AG04450 (cell line): ENCODE data around the gene SHB. TPM values are rescaled to one million over a fixed set of nuclear protein-coding genes. Genes with fewer than 3 reads are reported as not detected.

Source experiments
- CTCF ChIA-PET: fragments of 300-600, 350-600 bp; formaldehyde crosslinking; extraction: SDS; loops from one replicate; lab custom pipeline; 2022; ENCODE audit warnings: antibody characterized with exemption, inconsistent platforms; lab: Charles Lee
- POLR2A ChIA-PET: fragments of 350-600 bp; formaldehyde crosslinking; extraction: SDS; loops from one replicate; lab custom pipeline; 2021; ENCODE audit warnings: antibody characterized with exemption, inconsistent platforms; lab: Yijun Ruan, JAX
- DNase-seq: peaks from one replicate; pipeline ENCODE4 v3.0.0-alpha.2; 2011; ENCODE audit warnings: low read depth, low spot score
- H3K27ac ChIP-seq: one replicate; pipeline ENCODE4 v1.5.1; 2012; ENCODE audit warnings: low read depth, low read length, control low read depth
- H3K27me3 ChIP-seq: one replicate; pipeline ENCODE4 v1.6.0; 2012; ENCODE audit warnings: low read length; ENCODE audit not compliant: control insufficient read depth, insufficient read depth
- H3K4me3 ChIP-seq: 2 replicates; pipeline ENCODE4 v1.5.1; 2011; ENCODE audit warnings: mild to moderate bottlenecking, low read depth, low read length, control low read depth
- H3K9me3 ChIP-seq: 2 replicates; pipeline ENCODE4 v1.5.1; 2012; ENCODE audit warnings: low read length; ENCODE audit not compliant: control insufficient read depth, insufficient read depth
- CTCF ChIP-seq: IDR thresholded peaks from 2 replicates; pipeline ENCODE4 v1.5.1; 2011; ENCODE audit warnings: low read depth, low read length, control low read depth, inconsistent platforms
- polyA plus RNA-seq: library from polyadenylated mRNA; depleted of rRNA; stranded (reverse); fragments of >200 nt; gene quantifications from 2 replicates; pipeline ENCODE4 v1.2.3, GENCODE V29; 2011

Gene SHB
- polyA plus RNA-seq, 1 experiment, result 16.7 TPM

DNA sequence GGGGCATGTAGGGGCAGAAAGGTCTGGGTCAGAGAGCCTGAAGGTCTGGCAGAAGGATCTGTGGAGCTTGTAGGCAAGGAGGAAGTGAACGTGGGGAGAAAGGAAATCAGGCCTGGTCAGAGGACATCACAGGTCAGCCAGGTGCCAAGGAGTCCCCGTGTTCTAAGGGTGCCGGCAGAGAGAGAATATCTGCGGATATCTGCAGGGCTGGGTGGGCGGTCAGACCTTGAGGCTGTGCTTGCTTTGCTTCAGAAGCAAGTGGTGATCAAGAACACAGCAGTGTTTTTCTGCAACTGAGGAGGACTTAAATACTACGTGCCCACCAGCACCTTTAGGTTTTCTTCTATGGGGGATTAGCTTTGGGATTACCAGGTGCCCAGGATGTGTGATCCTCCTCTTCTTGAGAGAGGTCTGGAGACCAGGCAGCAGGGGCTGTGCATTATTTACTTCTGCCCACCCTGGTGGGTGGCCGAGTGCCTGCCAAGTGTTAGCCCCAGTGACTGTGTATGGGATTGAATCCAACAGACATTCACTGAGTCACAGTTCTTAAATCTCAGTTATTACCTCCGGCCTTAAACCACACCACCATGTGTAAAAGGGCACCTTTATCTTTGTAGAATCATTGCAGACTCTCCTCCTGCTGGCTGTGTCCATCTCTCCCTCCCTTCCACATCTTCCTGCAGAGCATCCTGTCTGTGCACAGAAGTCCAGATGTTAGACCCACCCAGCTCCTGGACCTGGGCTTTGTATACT is 12.5 kb upstream of the SHB start:
- H3K4me3 ChIP-seq, result no peak overlapping the region
- no peak for DNase-seq
- ChIA-PET POLR2A (interaction anchor here (1.3 kb wide), 1 partner anchor 63 kb away, joined by 3 read pairs; no protein-coding TSS in a partner anchor), CTCF (no interaction called here)
- H3K27ac ChIP-seq, result no peak overlapping the region
- TF ChIP-seq CTCF, result no peak
- H3K9me3 ChIP-seq, result no peaks in the 10 kb centered on the region
- H3K27me3 ChIP-seq, result no peaks in the 10 kb centered on the region

GRCh38 chr9:38079461-38080031 is 10.5 kb upstream of the SHB start:
- no peak overlapping the region for H3K27ac ChIP-seq
- H3K4me3 ChIP-seq, result no peak overlapping the region
- ChIA-PET CTCF (interaction anchor here (2.8 kb wide), 1 partner anchor 9 kb away, joined by 11 read pairs; no protein-coding TSS in a partner anchor), POLR2A (no interaction called here)
- no peak for TF ChIP-seq CTCF
- H3K9me3 ChIP-seq, result no peaks in the 10 kb centered on the region; the same call in 1 of the 2 replicates
- no peak for DNase-seq
- H3K27me3 ChIP-seq, result no peaks in the 10 kb centered on the region

- no peak for DNase-seq
- no peak overlapping the region for H3K4me3 ChIP-seq
- H3K9me3 ChIP-seq, result no peaks in the 10 kb centered on the region; the same call in 1 of the 2 replicates
- CTCF ChIA-PET, result no interaction called here
- POLR2A ChIA-PET, result interaction anchor here (0.6 kb wide), 1 partner anchor 159 kb away, joined by 3 read pairs; no protein-coding TSS in a partner anchor
- TF ChIP-seq CTCF, result no peak
- peak overlapping the region; percentile 52 for H3K27ac ChIP-seq
- H3K27me3 ChIP-seq, result no peaks in the 10 kb centered on the region
Observed at GRCh38 chr9:38075272-38075671, 6.2 kb upstream of the SHB start.

DNA sequence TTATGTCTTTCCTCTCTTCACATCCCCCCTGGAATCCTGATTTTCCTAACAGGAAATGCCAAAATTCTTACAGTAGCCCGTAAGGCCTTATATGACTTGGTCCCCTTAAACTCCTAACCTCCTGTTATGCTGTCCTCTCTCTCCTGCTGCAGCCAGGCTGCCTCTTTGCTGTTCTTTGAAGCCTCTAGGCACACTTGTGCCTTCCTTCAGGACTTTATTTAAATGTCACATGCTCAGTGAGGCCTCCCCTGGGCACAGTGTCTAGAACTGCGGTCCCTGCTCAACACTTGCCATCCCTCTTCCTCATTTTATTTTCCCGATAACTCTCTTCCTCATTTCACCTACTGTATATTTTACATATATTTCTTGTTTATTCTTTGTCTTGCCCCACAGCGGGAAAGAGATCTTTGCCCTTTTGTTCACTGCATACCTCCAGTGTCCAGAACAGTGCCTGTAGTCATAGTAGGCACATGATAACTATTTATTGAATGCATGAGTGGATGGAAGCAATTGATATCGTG is 5.5 kb upstream of the SHB start:
- H3K4me3 ChIP-seq, result no peak overlapping the region
- ChIA-PET CTCF (interaction anchor here (0.7 kb wide), 1 partner anchor 161 kb away, joined by 4 read pairs; no protein-coding TSS in a partner anchor), POLR2A (no interaction called here)
- no peaks in the 10 kb centered on the region for H3K27me3 ChIP-seq
- H3K27ac ChIP-seq, result peak overlapping the region; percentile 52
- H3K9me3 ChIP-seq, result no peaks in the 10 kb centered on the region; the same call in 1 of the 2 replicates
- peak; percentile 30 for DNase-seq
- TF ChIP-seq CTCF, result no peak
